Neural crest cell (in vitro differentiated cells): ENCODE results near the gene CHMP1A. TPM values are rescaled to one million over a fixed set of nuclear protein-coding genes. Genes with fewer than 3 reads are reported as not detected.
A peak's percentile ranks its signal among the peaks of the same experiment; 100 is the strongest.

ENCODE experiments used
- DNase-seq: peaks from one replicate; pipeline ENCODE4 v3.0.0; 2021; ENCODE audit warnings: low read depth, mixed read lengths, low spot score
- H3K27ac Mint-ChIP-seq: one replicate; pipeline ENCODE4 v1.8.0; 2021; ENCODE audit warnings: mild to moderate bottlenecking, mixed read lengths; ENCODE audit not compliant: unreplicated experiment
- H3K27me3 Mint-ChIP-seq: 2 replicates; pipeline ENCODE4 v1.8.0; 2021; ENCODE audit warnings: low read depth, mild to moderate bottlenecking, mixed read lengths
- H3K36me3 Mint-ChIP-seq: 2 replicates; pipeline ENCODE4 v1.8.0; 2021; ENCODE audit warnings: low read depth, mild to moderate bottlenecking, mixed read lengths
- H3K4me1 Mint-ChIP-seq: 2 replicates; pipeline ENCODE4 v1.8.0; 2021; ENCODE audit warnings: mixed read lengths
- H3K4me3 Mint-ChIP-seq: one replicate; pipeline ENCODE4 v1.8.0; 2021; ENCODE audit warnings: mild to moderate bottlenecking, mixed read lengths
- H3K9me3 Mint-ChIP-seq: 2 replicates; pipeline ENCODE4 v1.8.0; 2021; ENCODE audit warnings: mixed read lengths
- CTCF ChIP-seq: fragments of 200-600 bp; sonication (generic); conservative IDR thresholded peaks from 2 replicates; pipeline ENCODE4 v1.5.0; 2021; ENCODE audit warnings: antibody characterized with exemption, mild to moderate bottlenecking
- total RNA-seq: library from RNA; stranded (reverse); gene quantifications from 2 replicates; pipeline ENCODE4 v1.2.1, GENCODE V29; 2021

CHMP1A gene
- total RNA-seq, 1 donor from 2014 or later, result 93.9 TPM

- peaks cover 16% of the 10 kb centered on the region for H3K4me1 Mint-ChIP-seq
- H3K4me3 Mint-ChIP-seq, result no peak overlapping the region
- TF ChIP-seq CTCF, result no peak
- DNase-seq, result no peak
- peak overlapping the region; percentile 85 for H3K27ac Mint-ChIP-seq
- no peaks in the 10 kb centered on the region for H3K9me3 Mint-ChIP-seq
- no peaks in the 10 kb centered on the region for H3K27me3 Mint-ChIP-seq
- no peaks in the 10 kb centered on the region for H3K36me3 Mint-ChIP-seq
Observed at GRCh38 chr16:89612415-89613166, 44.9 kb downstream of the CHMP1A start.

DNA sequence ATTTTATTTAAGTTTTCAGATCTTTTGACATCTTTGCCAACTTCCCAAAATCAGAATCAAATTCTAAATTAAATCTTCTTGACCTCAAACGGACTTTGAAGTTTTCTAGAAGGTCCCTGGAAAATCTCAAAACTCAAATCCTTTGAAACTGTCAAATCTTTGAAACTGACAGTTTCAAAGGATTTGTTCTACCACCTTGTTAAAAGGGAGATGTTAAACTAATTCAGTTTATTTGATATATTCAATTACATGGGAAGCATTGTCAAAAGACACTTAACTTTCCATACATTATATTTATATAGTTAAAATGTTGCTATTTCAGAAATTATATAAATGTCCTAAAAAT, 47.4 kb downstream of the CHMP1A start:
- Mint-ChIP-seq H3K9me3 (no peaks in the 10 kb centered on the region), H3K27me3 (no peaks in the 10 kb centered on the region), H3K4me3 (no peak overlapping the region), H3K27ac (no peak overlapping the region), H3K4me1 (peaks cover 16% of the 10 kb centered on the region), H3K36me3 (no peaks in the 10 kb centered on the region)
- TF ChIP-seq CTCF, result no peak
- no peak for DNase-seq

DNA sequence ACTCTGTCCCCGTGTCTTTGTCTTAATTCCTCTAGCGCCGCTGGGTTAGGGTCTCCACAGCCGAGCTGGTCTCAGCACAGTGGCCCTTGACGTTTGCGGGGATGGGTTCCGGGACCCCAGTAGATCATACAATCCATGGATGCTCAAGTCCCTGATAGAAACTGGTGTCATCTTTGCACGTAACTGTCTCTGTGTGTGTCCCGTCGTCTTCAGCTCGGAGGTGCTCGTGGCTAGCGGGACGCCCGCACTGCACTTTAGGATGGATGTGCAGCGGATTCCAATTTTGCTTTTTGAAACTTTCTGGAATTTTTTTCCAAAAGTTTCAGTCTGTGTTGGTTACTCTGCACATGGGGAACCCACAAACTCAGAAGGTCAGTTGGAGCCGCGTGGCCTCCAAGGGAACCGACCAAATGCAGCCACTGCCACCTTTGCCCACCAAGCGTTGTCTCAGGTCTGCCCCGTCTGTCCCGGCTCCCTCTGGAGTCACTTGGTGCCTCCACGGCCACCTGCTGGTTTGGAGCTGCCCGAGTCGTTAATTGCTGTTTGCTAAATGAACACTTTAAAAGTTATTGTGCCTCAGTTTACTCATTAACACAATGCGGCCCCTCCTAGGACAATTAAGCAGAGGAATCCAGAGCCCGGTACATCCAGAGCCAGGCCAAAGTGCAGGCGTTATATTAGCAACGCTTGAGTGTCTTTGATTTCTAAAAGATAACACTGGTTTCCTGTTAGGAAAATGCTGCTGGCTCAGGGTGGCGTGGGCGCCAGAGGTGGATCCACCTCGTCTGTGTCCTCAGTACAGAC, 49.4 kb downstream of the CHMP1A start:
- H3K4me1 Mint-ChIP-seq, result peaks cover 15% of the 10 kb centered on the region

GRCh38 chr16:89607453-89607852, 50.1 kb downstream of the CHMP1A start:
- no peak for DNase-seq
- Mint-ChIP-seq H3K36me3 (no peaks in the 10 kb centered on the region), H3K27ac (peak overlapping the region; percentile 78), H3K9me3 (no peaks in the 10 kb centered on the region), H3K27me3 (no peaks in the 10 kb centered on the region), H3K4me1 (peaks cover 15% of the 10 kb centered on the region), H3K4me3 (no peak overlapping the region)
- no peak for TF ChIP-seq CTCF

More for the DNA sequence above, 49.4 kb downstream of the CHMP1A start:
- no peak for TF ChIP-seq CTCF
- no peaks in the 10 kb centered on the region for H3K27me3 Mint-ChIP-seq
- H3K27ac Mint-ChIP-seq, result peak overlapping the region; percentile 78
- no peak overlapping the region for H3K4me3 Mint-ChIP-seq
- DNase-seq, result no peak
- H3K36me3 Mint-ChIP-seq, result no peaks in the 10 kb centered on the region
- H3K9me3 Mint-ChIP-seq, result no peaks in the 10 kb centered on the region

DNA sequence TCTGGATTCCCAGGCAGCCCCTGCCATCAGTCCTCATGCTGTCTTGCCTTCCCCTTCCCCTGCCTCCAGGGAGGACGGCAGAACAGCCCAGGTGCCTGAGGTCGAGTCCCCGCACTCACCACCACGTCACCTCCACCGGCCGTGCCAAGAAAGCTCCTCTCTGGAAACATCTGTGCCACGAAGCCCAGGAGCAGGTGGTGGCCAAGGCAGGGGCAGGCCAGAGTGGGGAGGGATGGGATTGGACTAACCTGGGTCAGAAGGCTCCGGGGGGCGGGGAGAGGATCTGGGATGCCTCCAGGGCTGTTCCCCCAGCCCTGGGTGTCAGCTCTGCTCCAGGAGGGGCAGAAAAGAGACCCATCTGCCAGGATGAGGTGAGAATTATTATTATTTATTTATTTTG, 51.5 kb downstream of the CHMP1A start:
- Mint-ChIP-seq H3K36me3 (no peaks in the 10 kb centered on the region), H3K4me3 (no peak overlapping the region), H3K27me3 (no peaks in the 10 kb centered on the region), H3K9me3 (no peaks in the 10 kb centered on the region), H3K27ac (no peak overlapping the region), H3K4me1 (peaks cover 14% of the 10 kb centered on the region)
- no peak for TF ChIP-seq CTCF
- DNase-seq, result no peak
